Smooth muscle cell of trachea (primary cell): Measurements from ENCODE around the gene DLGAP4. TPM values are rescaled to one million over a fixed set of nuclear protein-coding genes. Genes with fewer than 3 reads are reported as not detected.

Experiments used
- total RNA-seq: library from RNA; depleted of rRNA; stranded (reverse); fragments of >200 nt; gene quantifications from 2 replicates; pipeline ENCODE4 v1.2.1, GENCODE V29; 2014

Gene DLGAP4
- total RNA-seq: 14.7 and 35.1 TPM in 2 replicates

DNA sequence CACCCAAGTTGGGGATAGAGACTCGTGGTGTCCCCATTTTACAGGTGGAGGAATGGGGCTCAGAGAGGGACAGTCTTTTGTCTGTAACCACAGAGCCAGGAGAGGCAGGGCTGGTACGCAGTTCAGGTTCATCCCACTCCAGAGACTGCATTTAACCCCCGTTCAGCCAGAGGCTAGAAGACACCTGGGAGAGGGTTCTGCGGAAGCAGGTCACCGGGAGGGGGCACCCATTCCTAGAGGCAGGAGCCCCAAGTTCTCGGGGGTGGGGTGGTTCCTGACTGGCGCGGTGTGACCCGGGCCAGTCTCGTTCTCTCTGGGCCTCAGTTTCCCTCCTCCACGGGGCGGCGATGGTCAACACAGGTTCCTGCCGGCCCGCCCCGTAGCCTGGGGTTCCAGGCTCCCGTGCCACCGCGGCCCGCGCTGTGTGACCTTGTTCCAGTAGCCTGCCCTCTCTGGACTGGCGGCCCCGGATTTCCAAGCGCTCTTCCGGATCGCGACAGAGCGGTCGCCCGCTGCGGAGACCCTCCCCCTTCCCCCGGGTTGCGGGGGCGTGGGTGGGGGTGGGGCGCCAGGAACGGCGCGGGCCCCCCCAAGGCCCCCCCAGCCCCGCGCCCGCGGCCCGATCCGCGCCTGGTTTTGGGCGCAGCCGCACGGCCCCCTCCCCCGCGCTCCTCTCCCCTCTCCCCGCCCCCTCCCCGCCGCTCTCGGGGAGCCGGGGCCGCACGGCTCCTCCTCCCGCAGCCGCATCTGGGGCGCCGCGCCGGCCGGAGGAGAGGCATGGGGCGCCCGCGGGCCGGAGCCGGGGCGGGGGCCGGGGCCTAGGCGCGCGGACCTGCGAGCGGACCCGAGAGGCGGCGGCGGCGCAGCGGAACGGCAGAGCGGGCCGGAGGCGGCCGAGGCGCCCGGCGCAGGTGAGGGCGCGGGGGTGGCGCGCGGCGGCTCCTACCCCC is at the start of gene DLGAP4:
TSS of gene DLGAP4 (plus strand) at position 738 of the 950 bp plus-strand sequence. CDS start 125,379 bp downstream, outside the sequence.

DNA sequence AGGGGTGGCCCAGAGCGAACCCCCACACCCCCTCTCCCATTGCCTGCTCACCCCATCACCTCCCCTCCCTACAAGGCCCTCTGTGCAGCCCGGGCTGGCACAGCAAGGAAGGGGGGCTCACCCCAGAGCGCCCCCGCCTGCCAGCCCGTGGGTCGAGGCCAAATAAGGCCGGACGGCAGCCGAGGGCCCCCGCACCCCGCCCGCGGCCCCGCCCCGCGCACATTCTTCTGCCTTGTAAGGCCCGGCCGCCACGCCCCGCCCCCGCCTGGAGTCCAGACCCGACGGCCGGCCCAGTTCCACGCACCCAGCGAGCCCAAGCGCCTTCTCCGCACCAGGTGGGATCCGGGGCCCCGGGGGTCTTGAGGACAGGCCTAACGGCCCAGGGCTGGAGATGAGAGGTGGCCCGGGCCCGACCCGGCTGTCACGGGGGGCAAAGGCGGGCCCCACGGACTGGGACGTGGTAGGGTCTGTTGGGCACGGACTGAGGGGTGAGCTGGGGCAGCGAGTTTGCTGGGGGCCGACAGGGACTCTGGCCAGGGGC is 235.2 kb downstream of the DLGAP4 start, which contains the start of gene MYL9:
TSS of gene MYL9 (plus strand) at position 293 of the 541 bp plus-strand sequence. CDS start 3,366 bp downstream, outside the sequence.

GRCh38 chr20:36573103-36573797 is 267.1 kb downstream of the DLGAP4 start, which contains the start of gene TGIF2:
TGIF2 (plus strand) TSS chr20:36573597; CDS start chr20:36578775, 5,178 bp downstream.

Other genes starting within 250 kb of the DLGAP4 start
- 13.8 and 28.9 TPM in 2 replicates for gene EPB41L1, start 151.6 kb upstream of the DLGAP4 start, total RNA-seq
- 25.0 and 31.4 TPM in 2 replicates for gene AAR2, start 69.9 kb upstream of the DLGAP4 start, total RNA-seq
- gene MYL9, start 235.2 kb downstream of the DLGAP4 start, total RNA-seq: 15.1 and 28.3 TPM in 2 replicates